ENCODE results near the gene ERGIC1.

Gene ERGIC1

GRCh38 chr5:172926008-172926523 is 92.0 kb downstream of the ERGIC1 start:
- DNase-seq, result no peak

GRCh38 chr5:172926796-172927195 is 92.7 kb downstream of the ERGIC1 start:
- no peak for DNase-seq

GRCh38 chr5:172929371-172929838 is 95.4 kb downstream of the ERGIC1 start:
- no peak for DNase-seq

DNA sequence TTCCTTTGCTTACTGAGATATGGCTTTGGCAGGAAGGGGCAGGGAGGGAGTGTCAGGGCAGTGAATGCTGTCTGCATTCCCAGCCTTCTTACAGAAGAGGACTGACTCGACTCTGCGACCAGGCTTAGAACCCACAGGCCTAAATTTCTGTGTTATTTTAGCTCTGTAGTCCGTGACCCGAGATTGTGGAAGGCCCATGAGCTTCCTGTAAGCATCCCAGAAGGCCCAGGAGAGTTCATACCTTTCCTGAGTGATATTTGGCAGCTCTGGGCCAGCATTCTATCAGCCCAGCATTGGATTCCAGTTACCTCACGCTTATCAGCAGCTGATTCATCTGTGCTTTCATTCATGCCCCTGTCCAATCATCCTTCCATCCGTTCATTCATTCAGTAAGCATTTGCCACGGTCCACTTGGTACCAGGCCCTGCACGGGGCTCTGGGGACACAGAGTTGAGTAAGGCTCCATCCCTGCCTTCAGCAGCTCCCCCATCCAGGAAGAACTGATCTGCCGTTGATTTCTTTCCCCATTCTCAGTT is 97.0 kb downstream of the ERGIC1 start:
- no peak for DNase-seq

GRCh38 chr5:172932313-172933017 is 98.4 kb downstream of the ERGIC1 start:
- DNase-seq, result peak; percentile 71

GRCh38 chr5:172933238-172933637 is 99.2 kb downstream of the ERGIC1 start:
- no peak for DNase-seq

DNA sequence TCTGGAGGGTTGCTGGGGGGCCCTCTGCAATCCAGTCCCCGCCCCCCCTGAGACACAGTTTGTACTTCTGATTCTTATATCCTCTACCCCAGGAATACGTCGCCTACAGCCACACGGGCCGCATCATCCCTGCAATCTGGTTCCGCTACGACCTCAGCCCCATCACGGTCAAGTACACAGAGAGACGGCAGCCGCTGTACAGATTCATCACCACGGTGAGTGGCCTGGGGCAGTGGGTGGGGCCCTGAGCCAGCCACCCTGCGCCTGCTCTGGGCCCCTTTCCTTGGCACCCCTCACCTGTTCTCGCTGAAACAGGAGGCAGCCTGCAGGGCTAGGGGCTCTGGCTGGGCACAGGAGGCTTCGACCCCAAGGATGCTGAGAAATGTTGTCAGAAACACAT is 101.0 kb downstream of the ERGIC1 start:
- no peak for DNase-seq

DNA sequence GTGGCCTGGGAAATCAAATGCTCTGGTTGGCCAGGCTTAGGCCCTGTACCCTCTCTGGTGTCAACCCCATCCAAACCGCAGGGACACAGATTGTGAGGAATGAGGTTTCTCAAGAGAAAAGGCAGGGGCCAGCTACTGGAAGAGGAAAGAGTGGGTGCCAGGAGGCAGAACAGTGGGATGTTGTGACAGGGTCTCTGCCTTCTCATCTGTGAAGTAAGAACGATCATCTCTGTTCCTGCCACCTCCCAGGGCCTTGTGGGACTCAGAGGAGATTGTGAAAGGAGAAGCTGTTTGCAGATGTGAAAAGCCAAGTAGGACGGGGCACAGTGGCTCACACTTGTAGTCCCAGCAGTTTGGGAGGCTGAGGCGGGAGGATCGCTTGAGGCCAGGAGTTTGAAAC is 102.3 kb downstream of the ERGIC1 start:
- DNase-seq, result no peak

DNA sequence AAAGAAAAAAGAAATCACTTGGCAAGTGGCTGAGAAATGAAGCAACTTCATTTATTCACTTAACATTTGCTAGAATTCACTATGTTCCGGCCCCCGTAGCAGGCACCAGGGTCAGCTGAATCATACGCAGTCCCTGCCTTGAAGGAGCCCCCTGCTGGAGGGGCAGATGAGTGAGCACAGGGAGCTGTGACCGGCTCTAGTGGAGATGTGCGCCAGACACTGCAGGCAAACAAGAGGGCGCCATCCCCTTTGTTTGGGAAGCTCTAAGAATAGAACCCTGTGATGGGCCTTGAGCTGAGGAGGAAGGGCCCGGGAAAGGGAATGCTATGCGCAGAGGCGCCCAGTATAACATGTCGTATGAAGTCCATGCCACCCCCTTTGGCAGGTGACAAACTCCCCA is 105.0 kb downstream of the ERGIC1 start:
- peak; percentile 6 for DNase-seq

GRCh38 chr5:172939611-172940267 is 105.7 kb downstream of the ERGIC1 start:
- no peak for DNase-seq

GRCh38 chr5:172940268-172941066 is 106.4 kb downstream of the ERGIC1 start:
- no peak for DNase-seq

GRCh38 chr5:172941067-172941516 is 107.0 kb downstream of the ERGIC1 start:
- no peak for DNase-seq

- DNase-seq, result no peak
These were observed 108.5 kb downstream of the ERGIC1 start for GRCh38 chr5:172942556-172942955.

DNA sequence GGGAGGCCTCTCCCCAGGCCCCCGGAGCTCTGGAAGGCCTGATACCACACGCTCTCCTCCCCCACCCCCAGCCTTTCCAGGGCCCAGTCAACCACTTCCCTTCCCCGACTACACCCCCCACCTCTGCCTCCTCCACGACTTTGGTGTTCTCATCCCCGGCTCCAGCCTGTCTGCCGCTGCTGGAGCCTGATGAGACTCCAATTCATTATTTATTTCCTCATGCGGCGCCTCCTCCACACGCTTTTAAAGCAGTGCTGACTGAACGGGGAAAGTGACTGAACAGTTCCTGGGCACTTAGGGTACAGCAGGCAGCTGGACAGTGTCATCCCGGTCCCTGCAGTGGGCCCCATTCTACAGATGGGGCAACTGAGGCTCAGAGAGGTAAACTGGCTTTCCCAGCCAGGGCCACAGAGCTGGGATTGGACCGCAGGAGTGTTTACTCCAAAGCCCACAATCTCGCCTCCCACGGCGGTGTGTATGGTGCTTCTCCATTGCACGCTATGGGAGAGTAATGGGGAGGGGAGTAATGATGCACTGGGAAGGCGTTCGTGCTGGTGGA is 109.3 kb downstream of the ERGIC1 start:
- DNase-seq, result no peak

- no peak for DNase-seq
These were observed 109.9 kb downstream of the ERGIC1 start for GRCh38 chr5:172943906-172944305.

DNA sequence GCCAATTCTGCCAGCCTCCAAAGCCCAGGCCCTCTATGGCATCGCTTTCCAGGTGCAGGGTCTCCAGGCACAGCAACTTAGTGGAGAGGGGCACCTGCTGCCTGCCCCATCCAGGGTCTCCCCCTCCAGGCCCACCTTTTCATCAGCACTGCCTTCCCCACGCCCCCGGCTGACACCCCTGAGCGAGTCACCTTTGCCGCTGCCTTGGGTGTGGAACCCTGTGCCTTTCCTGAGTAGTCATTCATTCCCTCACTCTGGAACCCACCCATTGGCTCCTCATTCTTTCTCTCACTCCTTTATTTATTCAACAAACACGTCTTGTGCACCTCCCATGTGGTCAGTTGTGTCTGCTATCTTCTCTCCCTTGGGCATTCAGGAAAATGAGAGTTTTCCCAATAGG is 110.7 kb downstream of the ERGIC1 start:
- DNase-seq, result no peak

GRCh38 chr5:172945151-172945550 is 111.1 kb downstream of the ERGIC1 start:
- DNase-seq, result no peak

GRCh38 chr5:172946146-172946545 is 112.1 kb downstream of the ERGIC1 start:
- DNase-seq, result no peak

DNA sequence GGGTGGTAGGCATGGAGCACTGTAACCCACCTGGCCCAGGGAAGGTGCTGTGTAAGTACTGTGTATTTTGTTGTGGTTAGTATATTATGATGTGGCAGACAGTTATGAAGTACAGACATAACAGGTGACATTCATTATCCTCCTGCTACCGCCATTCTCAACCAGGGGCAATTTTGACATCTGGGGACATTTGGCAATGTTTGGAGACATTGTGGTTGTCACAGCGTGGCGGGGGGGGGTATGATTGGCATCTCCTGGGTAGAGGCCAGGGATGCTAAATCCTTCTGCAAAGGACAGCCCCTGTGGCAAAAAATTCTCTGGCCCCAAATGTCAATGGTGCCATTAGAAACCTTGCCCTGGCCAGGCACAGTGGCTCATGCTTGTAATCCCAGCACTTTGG is 115.4 kb downstream of the ERGIC1 start:
- DNase-seq, result no peak

GRCh38 chr5:172950176-172950965 is 116.3 kb downstream of the ERGIC1 start:
- DNase-seq, result no peak

DNA sequence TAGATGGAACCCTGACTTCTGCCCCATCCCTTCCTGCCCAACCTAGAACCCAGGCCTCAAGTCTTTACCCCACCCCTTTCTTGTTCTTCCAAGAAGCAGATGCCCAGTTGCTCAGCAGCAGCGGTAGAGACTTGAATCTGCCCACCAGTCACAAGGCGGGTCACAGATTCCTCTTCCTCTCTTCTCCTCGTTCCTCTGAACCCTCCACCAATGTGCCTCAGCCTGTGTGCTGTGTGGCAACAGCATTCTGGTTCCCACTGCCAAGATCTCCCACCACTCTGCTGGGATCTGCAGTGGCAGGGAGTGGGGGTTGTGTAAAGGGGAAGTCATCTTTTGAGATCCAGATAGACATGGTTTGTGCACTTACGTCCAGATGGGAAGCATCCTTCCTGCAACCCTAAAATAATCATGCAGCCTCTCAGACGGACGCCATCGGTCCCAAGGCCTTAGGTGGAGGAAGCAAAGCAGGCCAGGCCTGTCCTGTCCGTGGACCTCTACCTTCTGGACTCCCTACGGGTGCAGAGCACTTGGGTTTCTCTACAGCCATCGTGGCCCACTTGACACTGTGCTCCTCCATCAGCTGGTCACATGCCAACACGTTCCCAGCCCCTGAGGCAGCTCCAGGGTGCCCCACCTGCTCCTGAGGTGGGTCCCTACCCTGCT is 117.5 kb downstream of the ERGIC1 start:
- DNase-seq, result no peak

Data from stimulated activated CD4-positive, alpha-beta T cell treated with anti-CD3 and anti-CD28 coated beads, Interleukin-4, amount 100 ng/mL, for 24 hours (primary cell).